Stomach (tissue), 4 donors: Measurements from ENCODE around the gene COIL.

Source experiments
- CTCF ChIP-seq, 7 experiments: fragments of 450-650 bp in 4 of 7; fragments of 200-600 bp in 3 of 7; sonication (generic) in 3 of 7; IDR thresholded peaks; one replicate each; pipeline ENCODE4 v1.5.1; 2016 to 2019; ENCODE audit warnings: antibody characterized with exemption in 7 of 7, control low read depth in 2 of 7, mild to moderate bottlenecking in 1 of 7
- EP300 ChIP-seq: sonication (generic); formaldehyde crosslinking; IDR thresholded peaks from one replicate; pipeline ENCODE4 v1.6.1; 2017; ENCODE audit warnings: antibody characterized with exemption
- POLR2A ChIP-seq, 4 donors: fragments of 450-650 bp; IDR thresholded peaks; one replicate each; pipeline ENCODE4 v1.6.1; 2016; ENCODE audit warnings: antibody characterized with exemption in 4 of 4, control low read depth in 2 of 4, mild to moderate bottlenecking in 1 of 4, moderate library complexity in 1 of 4
- POLR2AphosphoS5 ChIP-seq, 3 donors: sonication (generic); formaldehyde crosslinking; IDR thresholded peaks; one replicate each; pipeline ENCODE4 v1.6.1; 2016; ENCODE audit warnings: antibody characterized with exemption in 3 of 3

- no peak for TF ChIP-seq POLR2AphosphoS5 (IDR thresholded peaks at IDR 0.05)
- TF ChIP-seq CTCF (IDR thresholded peaks at IDR 0.05) = no peak
- no peak for TF ChIP-seq POLR2A (IDR thresholded peaks at IDR 0.05)
- no peak for TF ChIP-seq EP300
Observed at GRCh38 chr17:57006040-57006439, 45.2 kb upstream of the COIL start.
